ENCODE measurements around the gene CHTF18. TPM values are rescaled to one million over a fixed set of nuclear protein-coding genes. Genes with fewer than 3 reads are reported as not detected.

The CHTF18 gene
- total and polyA plus RNA-seq, 4 donors = 7.5 to 17.4 (median 14.9) TPM

- peaks cover 0 to 4% (median 0%) of the 10 kb centered on the region in 4 donors for H3K9me3 ChIP-seq (ENCODE audit: control insufficient read depth in 4 of 4, insufficient read depth in 3 of 4, low read length in 3 of 4)
- DNase-seq = no peak
- peaks cover 0 to 3% (median 0%) of the 10 kb centered on the region in 4 donors for H3K36me3 ChIP-seq (ENCODE audit: control insufficient read depth in 4 of 4, insufficient read depth in 4 of 4, low read length in 4 of 4)
- no peaks in the 10 kb centered on the region for H3K4me1 ChIP-seq (ENCODE audit: control insufficient read depth in 5 of 5, insufficient read depth in 5 of 5, low read length in 5 of 5)
- no peak for ATAC-seq (ENCODE audit: insufficient read depth, low FRiP score)
- no peak overlapping the region for H3K27ac ChIP-seq (ENCODE audit: low read depth in 1 of 2, low read length in 1 of 2)
- TF ChIP-seq CTCF (IDR thresholded peaks at IDR 0.05; ENCODE audit: control extremely low read depth, extremely low read depth) = no peak
- 100% methylated on average over 1 to 2 of the region's 2 CpGs for WGBS, 2 donors
- no peak overlapping the region for H3K9ac ChIP-seq (ENCODE audit: insufficient read depth in 1 of 2, low read length in 2 of 2)
- H3K4me3 ChIP-seq = no peak overlapping the region
- H3K27me3 ChIP-seq (ENCODE audit: control insufficient read depth in 3 of 3, insufficient read depth in 3 of 3, low read length in 2 of 3) = peaks cover 4 to 24% (median 7%) of the 10 kb centered on the region in 3 donors
Observed at GRCh38 chr16:797120-797420, 8.7 kb downstream of the CHTF18 start.

- H3K4me3 ChIP-seq = no peak overlapping the region
- DNase-seq = no peak
- 97% methylated on average over 22 of the region's 22 CpGs for WGBS, 2 donors
- no peak for TF ChIP-seq CTCF (IDR thresholded peaks at IDR 0.05; ENCODE audit: control extremely low read depth, extremely low read depth)
- ATAC-seq (ENCODE audit: insufficient read depth, low FRiP score) = no peak
- peaks cover 0 to 4% (median 0%) of the 10 kb centered on the region in 4 donors for H3K9me3 ChIP-seq (ENCODE audit: control insufficient read depth in 4 of 4, insufficient read depth in 3 of 4, low read length in 3 of 4)
- H3K27ac ChIP-seq (ENCODE audit: low read depth in 1 of 2, low read length in 1 of 2) = no peak overlapping the region
- no peaks in the 10 kb centered on the region for H3K4me1 ChIP-seq (ENCODE audit: control insufficient read depth in 5 of 5, insufficient read depth in 5 of 5, low read length in 5 of 5)
- H3K27me3 ChIP-seq (ENCODE audit: control insufficient read depth in 3 of 3, insufficient read depth in 3 of 3, low read length in 2 of 3) = peaks cover 6 to 29% (median 7%) of the 10 kb centered on the region in 3 donors
- H3K36me3 ChIP-seq (ENCODE audit: control insufficient read depth in 4 of 4, insufficient read depth in 4 of 4, low read length in 4 of 4) = peaks cover 0 to under 1% (median 0%) of the 10 kb centered on the region in 4 donors
- H3K9ac ChIP-seq (ENCODE audit: insufficient read depth in 1 of 2, low read length in 2 of 2) = no peak overlapping the region
Observed at GRCh38 chr16:797686-798085, 9.3 kb downstream of the CHTF18 start.

DNA sequence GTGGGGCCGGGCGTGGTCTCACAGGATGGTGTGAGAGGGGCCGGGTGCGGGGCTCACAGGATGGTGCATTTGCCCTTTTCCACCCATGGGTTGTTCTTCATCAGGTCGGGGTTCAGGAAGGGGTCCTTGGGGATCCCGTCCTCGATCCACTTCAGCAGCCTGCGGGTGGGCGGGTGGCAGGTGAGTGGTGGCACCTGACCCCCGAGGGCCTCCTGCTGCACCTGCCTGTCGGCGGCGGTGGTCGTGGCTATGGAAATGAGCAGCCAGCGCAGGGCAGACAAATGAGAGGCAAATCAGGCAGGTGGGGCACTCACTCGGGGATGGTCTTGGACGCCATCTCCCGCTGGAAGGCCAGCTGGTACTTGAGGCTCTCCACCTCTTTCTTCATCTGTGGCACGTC lies 10.2 kb downstream of the CHTF18 start:
- ATAC-seq (ENCODE audit: insufficient read depth, low FRiP score) (no peak), DNase-seq (no peak)
- Histone ChIP-seq H3K36me3 (ENCODE audit: control insufficient read depth in 4 of 4, insufficient read depth in 4 of 4, low read length in 4 of 4) (no peaks in the 10 kb centered on the region), H3K4me3 (no peak overlapping the region), H3K9ac (ENCODE audit: insufficient read depth in 1 of 2, low read length in 2 of 2) (no peak overlapping the region), H3K27ac (ENCODE audit: low read depth in 1 of 2, low read length in 1 of 2) (no peak overlapping the region), H3K9me3 (ENCODE audit: control insufficient read depth in 4 of 4, insufficient read depth in 3 of 4, low read length in 3 of 4) (peaks cover 0 to 4% (median 0%) of the 10 kb centered on the region in 4 donors), H3K4me1 (ENCODE audit: control insufficient read depth in 5 of 5, insufficient read depth in 5 of 5, low read length in 5 of 5) (no peaks in the 10 kb centered on the region), H3K27me3 (ENCODE audit: control insufficient read depth in 3 of 3, insufficient read depth in 3 of 3, low read length in 2 of 3) (peaks cover 6 to 36% (median 7%) of the 10 kb centered on the region in 3 donors)
- WGBS, 2 donors = 87 to 90% methylated on average over 15 to 19 of the region's 19 CpGs
- TF ChIP-seq CTCF (IDR thresholded peaks at IDR 0.05; ENCODE audit: control extremely low read depth, extremely low read depth) = no peak

All from lung (tissue), 12 donors.